DOHH2 (cell line): Measurements from ENCODE around the gene CSNK1G3.

ENCODE experiments used
- EZH2phosphoT487 ChIP-seq: fragments of 200-600 bp; sonication (generic); IDR thresholded peaks from 2 replicates; pipeline ENCODE4 v1.6.1; 2017; ENCODE audit warnings: borderline replicate concordance, mild to moderate bottlenecking, antibody characterized with exemption, low read length, moderate library complexity, mixed read lengths
- TF ChIP-seq, protein P1 (sequence below): fragments of 200-600 bp; sonication (generic); IDR thresholded peaks from one replicate; pipeline ENCODE4 v1.5.1; 2014; ENCODE audit warnings: antibody characterized with exemption, mild to moderate bottlenecking, low read depth, low read length; ENCODE audit not compliant: poor library complexity, severe bottlenecking

DNA sequence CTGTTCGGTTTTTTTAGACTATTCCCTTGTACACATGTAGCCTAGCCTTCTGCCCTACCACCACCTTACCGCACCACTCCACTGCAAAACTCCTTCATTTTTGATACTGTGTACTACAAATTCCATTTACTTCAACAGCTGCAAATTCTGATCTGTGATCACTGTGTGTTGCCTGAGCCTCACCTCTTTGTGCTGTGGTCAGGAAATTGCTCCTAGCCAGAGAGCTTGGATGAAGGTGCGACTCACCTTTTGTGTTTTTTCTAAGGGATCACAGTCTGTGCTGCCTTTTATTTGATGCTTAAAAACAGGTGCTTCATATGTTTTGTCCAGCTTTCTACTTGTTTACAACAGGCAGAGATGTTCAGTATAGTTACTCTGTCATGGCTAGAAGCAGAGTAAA, 31.5 kb downstream of the CSNK1G3 start:
- TF ChIP-seq, protein P1, sequence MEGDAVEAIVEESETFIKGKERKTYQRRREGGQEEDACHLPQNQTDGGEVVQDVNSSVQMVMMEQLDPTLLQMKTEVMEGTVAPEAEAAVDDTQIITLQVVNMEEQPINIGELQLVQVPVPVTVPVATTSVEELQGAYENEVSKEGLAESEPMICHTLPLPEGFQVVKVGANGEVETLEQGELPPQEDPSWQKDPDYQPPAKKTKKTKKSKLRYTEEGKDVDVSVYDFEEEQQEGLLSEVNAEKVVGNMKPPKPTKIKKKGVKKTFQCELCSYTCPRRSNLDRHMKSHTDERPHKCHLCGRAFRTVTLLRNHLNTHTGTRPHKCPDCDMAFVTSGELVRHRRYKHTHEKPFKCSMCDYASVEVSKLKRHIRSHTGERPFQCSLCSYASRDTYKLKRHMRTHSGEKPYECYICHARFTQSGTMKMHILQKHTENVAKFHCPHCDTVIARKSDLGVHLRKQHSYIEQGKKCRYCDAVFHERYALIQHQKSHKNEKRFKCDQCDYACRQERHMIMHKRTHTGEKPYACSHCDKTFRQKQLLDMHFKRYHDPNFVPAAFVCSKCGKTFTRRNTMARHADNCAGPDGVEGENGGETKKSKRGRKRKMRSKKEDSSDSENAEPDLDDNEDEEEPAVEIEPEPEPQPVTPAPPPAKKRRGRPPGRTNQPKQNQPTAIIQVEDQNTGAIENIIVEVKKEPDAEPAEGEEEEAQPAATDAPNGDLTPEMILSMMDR = no peak
- TF ChIP-seq EZH2phosphoT487 = no peak
